Measurements from ENCODE around the gene SLC25A14.

SLC25A14 gene

GRCh38 chrX:130413415-130413814, 73.7 kb downstream of the SLC25A14 start:
- Histone ChIP-seq H3K4ac (ENCODE audit: low read depth in 1 of 2, low read length in 2 of 2) (no peak overlapping the region), H3K23ac (ENCODE audit: low read length in 2 of 2) (no peak overlapping the region), H3K14ac (ENCODE audit: low read length in 2 of 2) (no peak overlapping the region), H2BK5ac (ENCODE audit: low read depth, low read length, poor library complexity, severe bottlenecking) (no peak overlapping the region), H2AFZ (ENCODE audit: low read depth, low read length) (no peak overlapping the region), H3K36me3 (ENCODE audit: control insufficient read depth in 1 of 2, insufficient read depth in 2 of 2, low read depth in 1 of 2, low read length in 2 of 2) (peaks cover 31 to 47% of the 10 kb centered on the region in 2 experiments), H2BK15ac (ENCODE audit: low read depth, poor library complexity, severe bottlenecking) (no peak overlapping the region), H3K9me3 (ENCODE audit: control insufficient read depth, low read length) (no peaks in the 10 kb centered on the region), H2AK5ac (ENCODE audit: low read length, severe bottlenecking) (no peak overlapping the region), H3K4me3 (ENCODE audit: insufficient read depth in 1 of 2, low read depth in 1 of 2, low read length in 2 of 2) (no peak overlapping the region), H2BK12ac (ENCODE audit: low read length in 2 of 2) (no peak overlapping the region), H3K4me2 (ENCODE audit: low read length, poor library complexity, severe bottlenecking) (no peak overlapping the region), H3K9ac (ENCODE audit: low read length) (no peak overlapping the region), H4K91ac (ENCODE audit: low read length) (no peak overlapping the region), H3K27ac (ENCODE audit: low read length, poor library complexity, severe bottlenecking) (no peak overlapping the region), H3K4me1 (ENCODE audit: control insufficient read depth, insufficient read depth, low read depth, low read length) (no peaks in the 10 kb centered on the region), H4K8ac (ENCODE audit: low read length) (no peak overlapping the region), H3K79me1 (replicated peaks; ENCODE audit: low read length, poor library complexity, severe bottlenecking) (peaks cover 5% of the 10 kb centered on the region), H3K18ac (ENCODE audit: low read depth in 1 of 2, low read length in 2 of 2) (no peak overlapping the region), H3K27me3 (ENCODE audit: control insufficient read depth in 1 of 2, insufficient read depth in 1 of 2, low read length in 2 of 2) (no peaks in the 10 kb centered on the region), H2BK120ac (ENCODE audit: low read depth, low read length) (no peak overlapping the region)
- peak; percentile 44 for DNase-seq
- WGBS, result no CpG with 5 or more reads among the region's 2 CpGs

- no peak overlapping the region for H3K27ac ChIP-seq (ENCODE audit: low read length, poor library complexity, severe bottlenecking)
- H3K27me3 ChIP-seq (ENCODE audit: control insufficient read depth in 1 of 2, insufficient read depth in 1 of 2, low read length in 2 of 2), result no peaks in the 10 kb centered on the region
- no peak overlapping the region for H2BK5ac ChIP-seq (ENCODE audit: low read depth, low read length, poor library complexity, severe bottlenecking)
- H4K91ac ChIP-seq (ENCODE audit: low read length), result no peak overlapping the region
- no peak overlapping the region for H3K4me2 ChIP-seq (ENCODE audit: low read length, poor library complexity, severe bottlenecking)
- H3K9me3 ChIP-seq (ENCODE audit: control insufficient read depth, low read length), result no peaks in the 10 kb centered on the region
- no peak overlapping the region for H2BK12ac ChIP-seq (ENCODE audit: low read length in 2 of 2)
- no peak overlapping the region for H3K4ac ChIP-seq (ENCODE audit: low read depth in 1 of 2, low read length in 2 of 2)
- no peak overlapping the region for H3K14ac ChIP-seq (ENCODE audit: low read length in 2 of 2)
- H2AK5ac ChIP-seq (ENCODE audit: low read length, severe bottlenecking), result no peak overlapping the region
- no peak overlapping the region for H2BK15ac ChIP-seq (ENCODE audit: low read depth, poor library complexity, severe bottlenecking)
- H3K79me1 ChIP-seq (replicated peaks; ENCODE audit: low read length, poor library complexity, severe bottlenecking), result peaks cover 1% of the 10 kb centered on the region
- no peak overlapping the region for H3K9ac ChIP-seq (ENCODE audit: low read length)
- no peak overlapping the region for H2BK120ac ChIP-seq (ENCODE audit: low read depth, low read length)
- H3K4me3 ChIP-seq (ENCODE audit: insufficient read depth in 1 of 2, low read depth in 1 of 2, low read length in 2 of 2), result no peak overlapping the region
- peaks cover 27 to 34% of the 10 kb centered on the region in 2 experiments for H3K36me3 ChIP-seq (ENCODE audit: control insufficient read depth in 1 of 2, insufficient read depth in 2 of 2, low read depth in 1 of 2, low read length in 2 of 2)
- H4K8ac ChIP-seq (ENCODE audit: low read length), result no peak overlapping the region
- no peak overlapping the region for H2AFZ ChIP-seq (ENCODE audit: low read depth, low read length)
- 96% methylated on average over 3 of the region's 5 CpGs for WGBS
- no peaks in the 10 kb centered on the region for H3K4me1 ChIP-seq (ENCODE audit: control insufficient read depth, insufficient read depth, low read depth, low read length)
- no peak for DNase-seq
- no peak overlapping the region for H3K18ac ChIP-seq (ENCODE audit: low read depth in 1 of 2, low read length in 2 of 2)
- no peak overlapping the region for H3K23ac ChIP-seq (ENCODE audit: low read length in 2 of 2)
Measured at GRCh38 chrX:130414800-130415199, 75.1 kb downstream of the SLC25A14 start.

- no peak overlapping the region for H2BK12ac ChIP-seq (ENCODE audit: low read length in 2 of 2)
- no peak overlapping the region for H2AFZ ChIP-seq (ENCODE audit: low read depth, low read length)
- no peak for DNase-seq
- no peak overlapping the region for H2BK15ac ChIP-seq (ENCODE audit: low read depth, poor library complexity, severe bottlenecking)
- H3K4me1 ChIP-seq (ENCODE audit: control insufficient read depth, insufficient read depth, low read depth, low read length), result no peaks in the 10 kb centered on the region
- H4K91ac ChIP-seq (ENCODE audit: low read length), result no peak overlapping the region
- H3K9ac ChIP-seq (ENCODE audit: low read length), result no peak overlapping the region
- H3K4ac ChIP-seq (ENCODE audit: low read depth in 1 of 2, low read length in 2 of 2), result no peak overlapping the region
- H3K23ac ChIP-seq (ENCODE audit: low read length in 2 of 2), result no peak overlapping the region
- no peaks in the 10 kb centered on the region for H3K9me3 ChIP-seq (ENCODE audit: control insufficient read depth, low read length)
- H3K4me3 ChIP-seq (ENCODE audit: insufficient read depth in 1 of 2, low read depth in 1 of 2, low read length in 2 of 2), result no peak overlapping the region
- H2AK5ac ChIP-seq (ENCODE audit: low read length, severe bottlenecking), result no peak overlapping the region
- H2BK120ac ChIP-seq (ENCODE audit: low read depth, low read length), result no peak overlapping the region
- H3K27ac ChIP-seq (ENCODE audit: low read length, poor library complexity, severe bottlenecking), result no peak overlapping the region
- no peak overlapping the region for H3K14ac ChIP-seq (ENCODE audit: low read length in 2 of 2)
- H3K18ac ChIP-seq (ENCODE audit: low read depth in 1 of 2, low read length in 2 of 2), result no peak overlapping the region
- no peak overlapping the region for H3K4me2 ChIP-seq (ENCODE audit: low read length, poor library complexity, severe bottlenecking)
- H4K8ac ChIP-seq (ENCODE audit: low read length), result no peak overlapping the region
- no peaks in the 10 kb centered on the region for H3K27me3 ChIP-seq (ENCODE audit: control insufficient read depth in 1 of 2, insufficient read depth in 1 of 2, low read length in 2 of 2)
- H2BK5ac ChIP-seq (ENCODE audit: low read depth, low read length, poor library complexity, severe bottlenecking), result no peak overlapping the region
- WGBS, result 100% methylated on average over 4 of the region's 7 CpGs
- H3K79me1 ChIP-seq (replicated peaks; ENCODE audit: low read length, poor library complexity, severe bottlenecking), result no peaks in the 10 kb centered on the region
- peaks cover 27 to 30% of the 10 kb centered on the region in 2 experiments for H3K36me3 ChIP-seq (ENCODE audit: control insufficient read depth in 1 of 2, insufficient read depth in 2 of 2, low read depth in 1 of 2, low read length in 2 of 2)
Measured at GRCh38 chrX:130415201-130415600, 75.5 kb downstream of the SLC25A14 start.

DNA sequence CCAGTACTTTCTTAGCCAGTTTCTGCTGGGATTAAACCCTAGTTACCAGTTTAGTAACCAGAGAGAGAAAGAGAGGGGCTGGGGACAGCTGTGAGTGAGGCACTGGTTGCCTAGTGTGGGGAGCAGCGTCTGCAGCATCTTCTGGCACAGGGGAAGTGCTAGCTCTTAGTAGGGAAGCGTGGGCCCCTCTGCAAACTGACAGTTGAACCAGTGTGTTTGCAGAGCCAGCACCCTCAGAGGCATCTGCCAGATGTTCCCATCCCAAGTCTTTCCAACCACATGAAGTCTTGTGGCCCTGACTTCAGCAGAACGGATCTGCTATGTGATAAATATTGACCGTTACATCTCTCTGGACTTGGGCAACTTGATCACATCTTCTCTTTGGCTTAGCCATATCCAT, 77.1 kb downstream of the SLC25A14 start:
- Histone ChIP-seq H3K4ac (ENCODE audit: low read depth in 1 of 2, low read length in 2 of 2) (no peak overlapping the region), H3K18ac (ENCODE audit: low read depth in 1 of 2, low read length in 2 of 2) (no peak overlapping the region), H3K4me3 (ENCODE audit: insufficient read depth in 1 of 2, low read depth in 1 of 2, low read length in 2 of 2) (no peak overlapping the region), H2AK5ac (ENCODE audit: low read length, severe bottlenecking) (no peak overlapping the region), H3K23ac (ENCODE audit: low read length in 2 of 2) (no peak overlapping the region), H2BK120ac (ENCODE audit: low read depth, low read length) (no peak overlapping the region), H3K27me3 (ENCODE audit: control insufficient read depth in 1 of 2, insufficient read depth in 1 of 2, low read length in 2 of 2) (no peaks in the 10 kb centered on the region), H3K4me2 (ENCODE audit: low read length, poor library complexity, severe bottlenecking) (no peak overlapping the region), H2BK12ac (ENCODE audit: low read length in 2 of 2) (no peak overlapping the region), H3K9ac (ENCODE audit: low read length) (no peak overlapping the region), H4K91ac (ENCODE audit: low read length) (no peak overlapping the region), H2BK15ac (ENCODE audit: low read depth, poor library complexity, severe bottlenecking) (no peak overlapping the region), H4K8ac (ENCODE audit: low read length) (no peak overlapping the region), H3K79me1 (replicated peaks; ENCODE audit: low read length, poor library complexity, severe bottlenecking) (no peaks in the 10 kb centered on the region), H3K27ac (ENCODE audit: low read length, poor library complexity, severe bottlenecking) (no peak overlapping the region), H3K4me1 (ENCODE audit: control insufficient read depth, insufficient read depth, low read depth, low read length) (no peaks in the 10 kb centered on the region), H2AFZ (ENCODE audit: low read depth, low read length) (no peak overlapping the region), H3K14ac (ENCODE audit: low read length in 2 of 2) (no peak overlapping the region), H3K36me3 (ENCODE audit: control insufficient read depth in 1 of 2, insufficient read depth in 2 of 2, low read depth in 1 of 2, low read length in 2 of 2) (peaks cover 18 to 19% of the 10 kb centered on the region in 2 experiments), H3K9me3 (ENCODE audit: control insufficient read depth, low read length) (no peaks in the 10 kb centered on the region), H2BK5ac (ENCODE audit: low read depth, low read length, poor library complexity, severe bottlenecking) (no peak overlapping the region)
- no peak for DNase-seq
- 92% methylated on average over 4 of the region's 4 CpGs for WGBS

All from mesenchymal stem cell (in vitro differentiated cells and primary cell).